Adipose tissue (tissue), 3 donors: ENCODE data around the gene CHI3L1. TPM values are rescaled to one million over a fixed set of nuclear protein-coding genes. Genes with fewer than 3 reads are reported as not detected.

Source experiments
- H3K27ac ChIP-seq: one replicate; pipeline ENCODE4 v1.5.1; 2013; ENCODE audit warnings: low read depth, low read length
- WGBS, 3 donors: extraction: QIAGEN DNeasy Blood & Tissue Kit; methylation state at CpG; one replicate each; pipeline ENCODE4 v1.1.7; 2013; 5-methylcytosine and 5-hydroxymethylcytosine counted together
- polyA plus RNA-seq, 3 donors: library from polyadenylated mRNA; stranded (reverse); fragments of 200-250 nt; gene quantifications; one replicate each; pipeline ENCODE4 v1.2.3, GENCODE V29; 2013
- donor health status: healthy with polysubstance abuse.
- donor health status: Bipolar disorder and iron deficiency.
- donor health status: healthy.

Gene CHI3L1
- polyA plus RNA-seq, 3 donors = 6.1 to 191 (median 12.6) TPM

DNA sequence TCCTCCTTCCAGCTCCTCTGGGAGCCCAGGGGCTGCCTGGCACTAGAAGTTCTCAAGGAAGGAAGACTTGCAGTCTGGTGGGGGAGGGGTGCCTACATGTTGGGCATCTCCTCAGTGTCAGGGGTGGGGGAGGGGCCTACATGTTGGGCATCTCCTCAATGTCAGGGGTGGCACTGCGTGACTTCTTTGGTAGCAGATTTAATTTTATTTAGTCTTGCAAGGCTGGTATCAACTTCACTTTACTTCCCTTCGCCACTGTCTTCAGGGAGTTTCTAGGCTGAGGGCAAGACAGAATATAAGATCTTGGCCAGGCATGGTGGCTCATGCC lies 40.5 kb downstream of the CHI3L1 start:
- WGBS, 3 donors = 96 to 100% (median 98%) methylated on average over 2 of the region's 2 CpGs
- H3K27ac ChIP-seq = no peak overlapping the region

DNA sequence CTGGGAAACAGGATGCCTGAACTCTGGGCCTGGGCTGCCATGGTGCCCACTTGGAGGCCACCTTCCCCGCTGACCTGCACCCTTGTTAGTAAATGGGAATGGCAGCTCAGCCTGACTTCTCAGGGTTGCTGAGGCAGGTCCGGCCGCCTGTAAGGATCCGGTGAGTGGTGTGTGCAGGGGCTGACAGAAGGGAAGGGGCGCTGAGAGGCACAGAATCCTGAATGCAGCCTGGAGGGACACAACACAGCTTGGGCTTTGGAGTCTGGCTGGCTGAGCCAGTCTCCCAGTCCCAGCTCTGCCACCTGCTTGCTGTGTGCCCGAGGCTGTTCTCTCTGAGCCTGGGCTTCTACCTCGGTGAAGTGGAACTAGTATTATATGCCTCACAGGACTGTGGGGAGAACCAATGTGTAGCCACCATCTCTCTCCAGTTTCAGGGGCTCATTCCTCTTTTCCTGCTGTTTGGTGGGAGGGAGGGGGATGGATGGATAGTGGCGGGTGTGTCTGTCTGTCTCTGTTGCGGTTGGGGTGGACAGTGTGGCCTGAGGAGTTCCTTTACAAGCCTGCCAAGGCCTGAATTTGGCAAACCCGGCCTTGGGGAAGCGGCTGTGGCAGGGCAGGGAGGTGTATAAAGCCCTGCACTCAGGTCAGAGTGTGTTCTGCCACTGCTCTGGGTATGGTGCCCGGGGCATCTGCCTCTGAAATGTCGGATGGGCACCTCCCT lies 41.0 kb downstream of the CHI3L1 start:
- 80 to 89% (median 84%) methylated on average over 12 to 13 of the region's 13 CpGs for WGBS, 3 donors
- no peak overlapping the region for H3K27ac ChIP-seq

GRCh38 chr1:203144661-203145060 lies 41.8 kb downstream of the CHI3L1 start:
- 51 to 69% (median 61%) methylated on average over 6 of the region's 6 CpGs for WGBS, 3 donors
- no peak overlapping the region for H3K27ac ChIP-seq

- no peak overlapping the region for H3K27ac ChIP-seq
- whole genome bisulfite sequencing, 3 donors = 60 to 79% (median 68%) methylated on average over 11 of the region's 11 CpGs
Measured at GRCh38 chr1:203143641-203144040, 42.9 kb downstream of the CHI3L1 start.

DNA sequence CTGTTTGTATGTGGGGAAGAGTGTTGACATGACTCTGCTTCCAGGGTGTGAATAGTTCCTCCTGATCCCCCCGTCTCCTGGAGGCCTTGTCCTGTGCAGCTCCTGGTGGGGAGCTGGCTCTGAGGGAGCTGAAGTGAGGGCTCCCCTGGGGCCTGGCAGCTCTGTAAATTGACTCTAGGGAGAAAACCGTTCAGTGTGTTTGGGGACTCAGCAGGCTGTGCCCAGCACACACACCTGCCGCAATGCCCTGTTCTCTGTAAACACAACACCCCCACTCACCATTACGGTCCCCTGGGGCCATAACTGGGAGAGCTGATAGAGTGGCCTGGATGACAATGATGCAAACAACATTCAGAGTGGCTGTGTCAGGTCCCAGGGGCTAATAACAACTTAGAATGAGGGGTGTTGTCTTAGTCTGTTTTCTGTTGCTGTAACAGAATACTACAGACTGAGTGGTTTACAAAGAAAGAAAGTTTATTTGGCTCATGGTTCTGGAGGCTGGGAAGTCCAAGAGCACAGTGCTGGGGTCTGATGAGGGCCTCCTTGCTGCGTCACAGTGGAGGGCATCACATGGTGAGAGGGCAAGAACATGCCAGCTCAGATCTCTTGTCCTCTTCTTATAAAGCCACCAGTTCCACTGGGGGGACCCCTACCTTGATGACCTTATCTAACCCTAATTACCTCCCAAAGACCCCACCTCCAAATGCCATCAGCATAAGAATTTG lies 43.7 kb downstream of the CHI3L1 start:
- 70 to 94% (median 82%) methylated on average over 5 of the region's 5 CpGs for WGBS, 3 donors
- H3K27ac ChIP-seq = no peak overlapping the region

DNA sequence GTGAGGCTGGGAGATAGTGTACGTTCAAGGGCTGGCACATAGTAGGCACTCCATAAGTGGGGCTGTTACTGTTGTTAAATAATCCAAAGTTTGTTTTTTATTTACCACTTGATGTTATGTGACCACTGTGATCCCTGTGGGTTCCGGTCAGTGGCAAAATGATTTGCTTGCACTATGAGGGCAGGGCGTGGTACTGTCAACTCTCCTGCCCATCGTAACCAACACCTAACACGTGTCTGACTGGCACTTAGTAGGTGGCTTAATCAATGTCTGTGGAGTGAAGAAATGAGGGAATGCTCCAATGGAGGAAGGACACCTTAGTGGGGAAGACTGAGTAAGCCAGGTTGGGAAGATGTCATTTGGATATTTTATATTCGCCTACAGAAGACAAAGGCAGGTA lies 44.4 kb downstream of the CHI3L1 start:
- 84 to 92% (median 88%) methylated on average over 6 of the region's 6 CpGs for WGBS, 3 donors
- no peak overlapping the region for H3K27ac ChIP-seq

- H3K27ac ChIP-seq = no peak overlapping the region
- WGBS, 3 donors = 57 to 69% (median 62%) methylated on average over 5 of the region's 5 CpGs
Measured at GRCh38 chr1:203140743-203141520, 45.6 kb downstream of the CHI3L1 start.

DNA sequence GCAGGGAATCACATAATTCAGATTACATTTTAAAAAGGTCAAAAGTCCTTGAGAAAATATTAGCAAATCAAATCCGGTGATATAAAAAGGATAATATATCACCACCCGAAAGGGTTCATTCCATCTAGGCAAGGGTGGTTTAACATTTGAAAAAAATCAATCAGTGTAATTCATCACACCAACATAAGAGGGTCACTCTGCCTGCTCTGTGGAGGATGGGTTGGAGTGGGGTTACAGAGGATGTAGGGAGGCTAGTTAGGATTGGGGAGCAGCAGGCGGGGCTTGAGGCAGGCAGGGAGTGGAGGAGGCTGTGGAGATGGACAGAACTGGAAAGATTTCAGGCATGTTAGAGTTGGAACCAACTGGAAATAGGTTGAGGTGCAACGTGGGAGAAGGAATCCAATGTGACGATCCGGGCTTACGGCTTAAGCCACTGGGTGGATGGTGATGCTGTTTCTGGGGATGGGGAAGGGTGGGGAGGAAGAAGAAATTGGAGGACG lies 46.5 kb downstream of the CHI3L1 start:
- H3K27ac ChIP-seq = no peak overlapping the region
- 67 to 91% (median 87%) methylated on average over 8 of the region's 8 CpGs for WGBS, 3 donors

GRCh38 chr1:203138066-203138465 lies 48.4 kb downstream of the CHI3L1 start:
- no peak overlapping the region for H3K27ac ChIP-seq
- 69 to 94% (median 87%) methylated on average over 3 of the region's 3 CpGs for WGBS, 3 donors

GRCh38 chr1:203137324-203137723 lies 49.2 kb downstream of the CHI3L1 start:
- WGBS, 3 donors = 92 to 96% (median 93%) methylated on average over 4 of the region's 4 CpGs
- no peak overlapping the region for H3K27ac ChIP-seq

GRCh38 chr1:203136409-203137042 lies 50.0 kb downstream of the CHI3L1 start:
- WGBS, 3 donors = 93 to 96% (median 94%) methylated on average over 1 of the region's 1 CpG
- H3K27ac ChIP-seq = no peak overlapping the region

DNA sequence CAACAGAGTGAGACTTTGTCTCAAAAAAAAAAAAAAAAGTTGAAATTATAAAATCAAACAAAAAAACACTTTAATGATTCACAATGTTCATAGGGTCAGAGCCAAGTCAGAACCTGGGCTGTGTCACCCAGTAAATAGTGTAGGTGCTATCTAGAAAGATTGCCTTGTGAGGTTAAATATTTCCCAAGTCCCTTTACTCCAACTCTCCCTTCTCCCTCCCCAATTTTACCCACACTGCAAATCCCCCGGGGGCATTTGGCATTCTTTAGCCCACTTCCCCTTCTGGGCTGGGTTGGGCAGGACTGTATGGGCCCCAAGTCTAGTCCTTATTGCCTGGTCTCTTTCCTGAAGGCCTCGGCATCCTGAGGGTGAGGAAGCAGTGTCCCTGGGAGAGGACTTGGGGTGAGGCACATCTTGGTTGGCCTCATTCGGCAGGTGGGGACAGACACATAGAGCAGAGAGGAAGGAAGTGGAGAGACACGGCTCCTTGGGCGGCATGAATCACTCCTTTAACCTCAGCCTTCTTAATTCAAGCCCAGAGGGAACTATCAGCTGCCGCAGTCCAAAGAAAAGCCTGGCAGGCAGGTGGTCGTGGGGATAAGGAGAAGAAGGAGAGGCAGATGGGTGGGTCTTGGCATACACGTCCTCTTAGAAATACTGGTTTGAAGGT lies 50.7 kb downstream of the CHI3L1 start:
- WGBS, 3 donors = 35 to 49% (median 37%) methylated on average over 8 of the region's 8 CpGs
- no peak overlapping the region for H3K27ac ChIP-seq

DNA sequence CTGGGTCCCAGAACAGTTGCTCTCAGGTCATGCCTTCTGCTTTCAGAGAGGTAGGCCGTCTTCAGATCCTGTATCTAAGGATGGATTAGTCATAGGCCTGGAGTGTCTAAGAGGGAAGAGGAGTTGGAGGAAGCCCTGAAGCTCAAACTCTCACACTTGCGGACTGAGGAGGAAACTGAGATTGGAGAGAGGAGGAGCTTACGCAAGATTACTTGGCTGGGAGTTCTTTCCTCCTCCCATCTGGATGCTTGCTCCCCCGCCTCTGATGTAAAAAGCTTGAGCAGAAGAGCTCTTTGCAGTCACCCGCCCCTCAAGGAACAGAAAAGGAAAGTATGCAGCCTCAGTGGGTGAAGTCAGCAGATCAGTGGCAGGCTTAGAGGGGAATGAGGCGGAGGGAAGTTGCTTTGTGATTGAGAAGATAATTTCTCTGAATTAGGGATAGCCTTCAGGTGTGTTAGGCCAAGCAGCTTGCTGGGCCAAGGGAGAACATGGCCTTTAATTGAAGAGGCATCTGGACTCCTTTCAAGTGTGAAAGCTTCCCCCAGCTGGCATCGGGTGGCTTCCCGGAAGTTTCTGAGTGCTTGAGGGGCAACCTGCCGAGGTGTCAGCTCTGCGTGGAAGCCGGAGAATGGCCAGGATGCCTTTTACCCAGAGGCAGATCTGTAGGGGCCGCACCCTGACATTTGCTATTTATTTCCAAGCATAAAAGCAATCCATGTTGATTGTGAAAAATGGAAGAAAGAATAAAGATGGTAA lies 52.4 kb downstream of the CHI3L1 start:
- 49 to 74% (median 55%) methylated on average over 12 of the region's 12 CpGs for WGBS, 3 donors

GRCh38 chr1:203131548-203132200 lies 54.8 kb downstream of the CHI3L1 start:
- 76 to 88% (median 86%) methylated on average over 9 of the region's 9 CpGs for WGBS, 3 donors
- H3K27ac ChIP-seq = no peak overlapping the region

More for the DNA sequence above, 52.4 kb downstream of the CHI3L1 start:
- peak overlapping the region; percentile 17 for H3K27ac ChIP-seq

DNA sequence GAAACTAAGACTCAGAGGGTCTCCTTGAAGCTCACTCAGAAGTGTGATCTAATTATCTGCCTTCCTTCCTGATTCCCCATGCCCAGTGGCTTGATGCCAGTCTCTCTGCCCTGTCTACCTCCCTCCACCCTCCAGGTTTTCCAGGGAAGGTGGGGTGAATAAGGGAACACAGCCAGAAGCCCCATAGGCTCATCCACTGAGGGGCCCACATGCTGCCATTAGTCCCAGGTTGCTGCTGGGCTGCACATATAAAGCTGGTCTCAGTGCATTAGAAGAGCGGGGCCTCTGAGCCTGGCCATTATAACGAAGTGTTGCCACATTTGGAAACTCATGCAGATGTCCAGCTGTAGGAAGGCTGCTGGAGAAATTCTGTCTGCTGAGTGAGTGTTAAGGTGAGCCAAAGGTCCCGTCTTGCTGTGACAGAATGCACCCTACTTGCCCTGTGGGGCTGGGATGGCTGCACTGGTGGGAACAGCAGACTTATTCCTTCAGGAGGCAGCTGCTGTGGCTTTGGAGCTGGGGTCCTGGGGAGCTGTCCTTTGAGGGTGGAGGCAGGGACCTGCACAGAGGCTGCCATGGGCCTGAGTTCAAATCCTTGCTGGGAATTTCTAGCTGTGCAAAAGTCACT lies 56.0 kb downstream of the CHI3L1 start:
- H3K27ac ChIP-seq = no peak overlapping the region
- WGBS, 3 donors = 67 to 74% (median 74%) methylated on average over 3 of the region's 3 CpGs

- H3K27ac ChIP-seq = no peak overlapping the region
- 36 to 54% (median 48%) methylated on average over 7 of the region's 7 CpGs for WGBS, 3 donors
Measured at GRCh38 chr1:203129501-203130231, 56.8 kb downstream of the CHI3L1 start.
